ENCODE results near the gene ZIC4.

- no peak for TF ChIP-seq CTCF (IDR thresholded peaks at IDR 0.05; ENCODE audit: low read depth, low read length)
- TF ChIP-seq EZH2phosphoT487 (IDR thresholded peaks at IDR 0.05; ENCODE audit: low read depth), result no peak
These were observed 43.3 kb upstream of the ZIC4 start for GRCh38 chr3:147449669-147450068.

All from OCI-LY3 (cell line).